Measurements from ENCODE around the gene BRIP1. TPM values are rescaled to one million over a fixed set of nuclear protein-coding genes. Genes with fewer than 3 reads are reported as not detected.
"Not testable (repeated sequence)": the region's sequence is repeated elsewhere in the genome, so short reads cannot be mapped to it uniquely, and the experiment has no call there.

BRIP1 gene
- total RNA-seq, 2 donors from 2014 or later, result 0.14 TPM

DNA sequence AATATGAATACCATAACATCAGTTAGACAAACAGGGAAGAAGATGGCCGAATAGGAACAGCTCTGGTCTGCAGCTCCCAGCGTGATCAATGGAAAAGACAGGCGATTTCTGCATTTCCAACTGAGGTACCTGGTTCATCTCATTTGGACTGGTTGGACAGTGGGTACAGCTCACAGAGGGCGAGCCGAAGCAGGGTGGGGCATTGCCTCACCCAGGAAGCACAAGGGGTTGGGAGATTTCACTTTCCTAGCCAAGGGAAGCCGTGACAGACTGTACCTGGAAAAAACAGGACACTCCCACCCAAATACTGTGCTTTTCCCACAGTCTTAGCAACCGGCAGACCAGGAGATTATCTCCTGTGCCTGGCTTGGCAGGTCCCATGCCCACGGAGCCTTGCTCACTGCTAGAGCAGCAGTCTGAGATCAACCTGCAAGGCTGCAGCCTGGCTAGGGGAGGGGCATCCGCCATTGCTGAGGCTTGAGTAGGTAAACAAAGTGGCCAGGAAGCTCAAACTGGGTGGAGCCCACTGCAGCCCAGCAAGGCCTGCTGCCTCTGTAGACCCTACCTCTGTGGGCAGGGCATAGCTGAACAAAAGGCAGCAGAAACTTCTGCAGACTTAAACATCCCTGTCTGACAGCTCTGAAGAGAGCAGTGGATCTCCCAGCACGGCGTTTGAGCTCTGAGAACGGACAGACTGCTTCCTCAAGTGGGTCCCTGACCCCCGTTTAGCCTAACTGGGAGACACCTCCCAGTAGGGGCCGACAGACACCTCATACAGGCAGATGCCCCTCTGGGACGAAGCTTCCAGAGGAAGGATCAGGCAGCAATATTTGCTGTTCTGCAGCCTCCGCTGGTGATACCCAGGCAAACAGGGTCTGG, 190.1 kb downstream of the BRIP1 start:
- H3K4me3 ChIP-seq; H3K4me1 ChIP-seq (ENCODE audit: control insufficient read depth in 1 of 2, low read depth in 2 of 2); H3K27me3 ChIP-seq (replicated peaks; ENCODE audit: insufficient read depth); H3K9me3 ChIP-seq; ATAC-seq (ENCODE audit: insufficient number of reproducible peaks, low FRiP score, low read depth); H3K27ac ChIP-seq; H3K36me3 ChIP-seq; DNase-seq (ENCODE audit: low spot score): not testable (repeated sequence)

DNA sequence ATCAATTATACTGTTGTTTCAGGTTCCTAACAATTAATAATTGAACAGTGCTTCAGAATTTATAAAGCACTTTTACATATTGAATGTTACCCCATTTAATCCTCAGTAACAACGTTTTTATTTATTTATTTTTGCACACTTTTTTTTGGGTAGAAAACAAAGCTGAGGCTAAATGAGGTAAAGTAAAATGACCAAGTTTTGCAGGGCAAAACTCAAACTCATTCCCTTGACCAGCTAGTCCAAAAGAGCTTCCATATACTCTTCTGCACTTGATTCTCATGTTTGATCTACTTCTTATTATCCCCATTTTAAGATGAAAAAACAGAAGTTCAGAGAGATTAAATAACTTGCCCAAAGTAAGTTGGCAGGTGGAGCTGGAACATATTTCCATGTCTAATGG, 191.2 kb downstream of the BRIP1 start:
- DNase-seq (ENCODE audit: low spot score), result no peak
- Histone ChIP-seq H3K36me3 (no peaks in the 10 kb centered on the region), H3K27me3 (replicated peaks; ENCODE audit: insufficient read depth) (no peaks in the 10 kb centered on the region), H3K4me1 (ENCODE audit: control insufficient read depth in 1 of 2, low read depth in 2 of 2) (no peaks in the 10 kb centered on the region), H3K4me3 (no peak overlapping the region), H3K27ac (no peak overlapping the region), H3K9me3 (no peaks in the 10 kb centered on the region)
- no peak for ATAC-seq (ENCODE audit: insufficient number of reproducible peaks, low FRiP score, low read depth)
- TF ChIP-seq, protein P1, sequence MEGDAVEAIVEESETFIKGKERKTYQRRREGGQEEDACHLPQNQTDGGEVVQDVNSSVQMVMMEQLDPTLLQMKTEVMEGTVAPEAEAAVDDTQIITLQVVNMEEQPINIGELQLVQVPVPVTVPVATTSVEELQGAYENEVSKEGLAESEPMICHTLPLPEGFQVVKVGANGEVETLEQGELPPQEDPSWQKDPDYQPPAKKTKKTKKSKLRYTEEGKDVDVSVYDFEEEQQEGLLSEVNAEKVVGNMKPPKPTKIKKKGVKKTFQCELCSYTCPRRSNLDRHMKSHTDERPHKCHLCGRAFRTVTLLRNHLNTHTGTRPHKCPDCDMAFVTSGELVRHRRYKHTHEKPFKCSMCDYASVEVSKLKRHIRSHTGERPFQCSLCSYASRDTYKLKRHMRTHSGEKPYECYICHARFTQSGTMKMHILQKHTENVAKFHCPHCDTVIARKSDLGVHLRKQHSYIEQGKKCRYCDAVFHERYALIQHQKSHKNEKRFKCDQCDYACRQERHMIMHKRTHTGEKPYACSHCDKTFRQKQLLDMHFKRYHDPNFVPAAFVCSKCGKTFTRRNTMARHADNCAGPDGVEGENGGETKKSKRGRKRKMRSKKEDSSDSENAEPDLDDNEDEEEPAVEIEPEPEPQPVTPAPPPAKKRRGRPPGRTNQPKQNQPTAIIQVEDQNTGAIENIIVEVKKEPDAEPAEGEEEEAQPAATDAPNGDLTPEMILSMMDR (IDR thresholded peaks at IDR 0.05), result no peak

DNA sequence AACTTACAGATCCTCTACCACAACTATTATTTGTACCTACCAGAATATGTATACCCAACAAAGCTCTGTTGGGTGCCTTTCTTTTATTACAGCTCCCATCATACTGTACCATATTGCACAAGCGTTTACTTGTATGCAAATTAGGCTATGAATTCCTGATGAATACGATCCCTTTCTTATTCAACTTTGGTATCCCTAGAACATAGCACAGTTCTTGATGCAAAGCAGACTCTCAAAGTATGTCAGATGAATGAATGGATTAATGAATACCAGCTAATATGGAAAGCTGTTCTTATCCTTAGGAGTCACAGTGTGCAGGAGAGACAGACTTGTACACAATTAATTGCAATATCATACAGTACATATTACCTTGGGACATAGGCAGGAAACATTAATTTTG, 192.6 kb downstream of the BRIP1 start:
- H3K4me3 ChIP-seq, result no peak overlapping the region
- no peaks in the 10 kb centered on the region for H3K9me3 ChIP-seq
- ATAC-seq (ENCODE audit: insufficient number of reproducible peaks, low FRiP score, low read depth) (no peak), DNase-seq (ENCODE audit: low spot score) (no peak)
- H3K4me1 ChIP-seq (ENCODE audit: control insufficient read depth in 1 of 2, low read depth in 2 of 2), result no peaks in the 10 kb centered on the region
- H3K36me3 ChIP-seq, result no peaks in the 10 kb centered on the region
- no peaks in the 10 kb centered on the region for H3K27me3 ChIP-seq (replicated peaks; ENCODE audit: insufficient read depth)
- H3K27ac ChIP-seq, result no peak overlapping the region
- TF ChIP-seq, protein P1 (IDR thresholded peaks at IDR 0.05), result no peak

DNA sequence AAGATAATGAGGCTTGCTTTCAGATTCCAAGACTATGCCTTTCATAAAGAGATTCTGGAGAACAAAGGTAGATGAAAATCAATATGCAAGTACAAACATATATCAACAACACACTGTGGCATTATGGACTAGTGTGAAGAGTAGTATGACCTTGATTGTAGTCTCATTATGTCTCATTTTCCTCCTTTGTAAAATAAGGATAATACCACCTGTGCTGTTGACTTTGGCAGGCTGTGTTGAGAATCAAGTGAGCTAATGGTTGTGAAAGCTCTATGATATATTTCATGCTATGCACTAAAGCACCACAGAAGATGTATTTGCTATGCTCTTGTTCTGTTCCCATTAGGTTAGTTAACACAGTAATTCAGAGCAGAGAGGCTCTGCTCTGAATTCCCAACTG, 193.8 kb downstream of the BRIP1 start:
- ATAC-seq (ENCODE audit: insufficient number of reproducible peaks, low FRiP score, low read depth) (no peak), DNase-seq (ENCODE audit: low spot score) (no peak)
- Histone ChIP-seq H3K4me1 (ENCODE audit: control insufficient read depth in 1 of 2, low read depth in 2 of 2) (no peaks in the 10 kb centered on the region), H3K27me3 (replicated peaks; ENCODE audit: insufficient read depth) (no peaks in the 10 kb centered on the region), H3K27ac (no peak overlapping the region), H3K36me3 (no peaks in the 10 kb centered on the region), H3K4me3 (no peak overlapping the region), H3K9me3 (no peaks in the 10 kb centered on the region)
- TF ChIP-seq, protein P1 (IDR thresholded peaks at IDR 0.05), result no peak

DNA sequence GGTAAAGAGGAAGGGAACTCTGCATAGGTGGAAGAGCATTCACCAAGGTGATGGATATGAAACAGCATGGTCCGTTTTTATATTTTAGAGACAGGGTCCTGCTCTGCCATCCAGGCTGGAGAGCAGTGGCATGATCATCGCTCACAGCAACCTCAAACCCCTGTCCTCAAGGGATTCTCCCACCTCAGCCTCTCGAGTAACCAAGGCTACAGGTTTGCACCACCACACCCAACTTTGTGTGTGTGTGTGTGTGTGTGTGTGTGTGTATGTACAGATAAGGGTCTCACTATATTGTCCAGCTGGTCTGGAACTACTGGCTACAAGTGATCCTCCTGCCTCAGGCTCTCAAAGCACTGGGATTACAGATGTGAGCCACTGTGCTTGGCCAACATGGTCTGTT, 194.8 kb downstream of the BRIP1 start:
- DNase-seq (ENCODE audit: low spot score), result no peak
- Histone ChIP-seq H3K9me3 (no peaks in the 10 kb centered on the region), H3K4me1 (ENCODE audit: control insufficient read depth in 1 of 2, low read depth in 2 of 2) (no peaks in the 10 kb centered on the region), H3K27ac (no peak overlapping the region), H3K4me3 (no peak overlapping the region), H3K27me3 (replicated peaks; ENCODE audit: insufficient read depth) (no peaks in the 10 kb centered on the region), H3K36me3 (no peaks in the 10 kb centered on the region)
- ATAC-seq (ENCODE audit: insufficient number of reproducible peaks, low FRiP score, low read depth), result no peak
- TF ChIP-seq, protein P1 (IDR thresholded peaks at IDR 0.05), result no peak

DNA sequence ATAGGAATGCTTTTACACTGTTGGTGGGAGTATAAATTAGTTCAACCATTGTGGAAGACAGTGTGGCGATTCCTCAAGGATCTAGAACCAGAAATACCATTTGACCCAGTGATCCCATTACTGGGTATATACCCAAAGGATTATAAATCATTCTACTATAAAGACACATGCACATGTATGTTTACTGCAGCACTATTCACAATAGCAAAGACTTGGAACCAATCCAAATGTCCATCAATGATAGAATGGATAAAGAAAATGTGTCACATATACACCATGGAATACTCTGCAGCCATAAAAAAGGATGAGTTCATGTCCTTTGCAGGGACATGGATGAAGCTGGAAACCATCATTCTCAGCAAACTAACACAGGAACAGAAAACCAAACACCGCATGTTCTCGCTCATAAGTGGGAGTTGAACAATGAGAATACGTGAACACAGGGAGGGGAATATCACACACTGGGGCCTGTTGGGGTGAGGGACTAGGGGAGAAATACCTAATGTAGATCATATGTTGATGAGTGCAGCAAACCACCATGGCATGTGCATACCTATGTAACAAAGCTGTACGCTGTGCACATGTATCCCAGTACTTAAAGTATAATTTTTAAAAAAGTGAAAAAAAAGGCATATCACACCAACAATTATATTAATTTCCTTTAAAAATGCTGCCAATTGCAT, 196.8 kb downstream of the BRIP1 start:
- DNase-seq (ENCODE audit: low spot score); H3K4me1 ChIP-seq (ENCODE audit: control insufficient read depth in 1 of 2, low read depth in 2 of 2); H3K36me3 ChIP-seq; H3K27ac ChIP-seq; ATAC-seq (ENCODE audit: insufficient number of reproducible peaks, low FRiP score, low read depth); H3K4me3 ChIP-seq; H3K9me3 ChIP-seq; H3K27me3 ChIP-seq (replicated peaks; ENCODE audit: insufficient read depth): not testable (repeated sequence)
